Measurements from ENCODE around the gene LRRC61. TPM values are rescaled to one million over a fixed set of nuclear protein-coding genes. Genes with fewer than 3 reads are reported as not detected.
"Not testable (repeated sequence)": the region's sequence is repeated elsewhere in the genome, so short reads cannot be mapped to it uniquely, and the experiment has no call there.

The LRRC61 gene
- total and polyA plus RNA-seq, 7 donors, result 0.88 to 4.4 (median 3.3) TPM

DNA sequence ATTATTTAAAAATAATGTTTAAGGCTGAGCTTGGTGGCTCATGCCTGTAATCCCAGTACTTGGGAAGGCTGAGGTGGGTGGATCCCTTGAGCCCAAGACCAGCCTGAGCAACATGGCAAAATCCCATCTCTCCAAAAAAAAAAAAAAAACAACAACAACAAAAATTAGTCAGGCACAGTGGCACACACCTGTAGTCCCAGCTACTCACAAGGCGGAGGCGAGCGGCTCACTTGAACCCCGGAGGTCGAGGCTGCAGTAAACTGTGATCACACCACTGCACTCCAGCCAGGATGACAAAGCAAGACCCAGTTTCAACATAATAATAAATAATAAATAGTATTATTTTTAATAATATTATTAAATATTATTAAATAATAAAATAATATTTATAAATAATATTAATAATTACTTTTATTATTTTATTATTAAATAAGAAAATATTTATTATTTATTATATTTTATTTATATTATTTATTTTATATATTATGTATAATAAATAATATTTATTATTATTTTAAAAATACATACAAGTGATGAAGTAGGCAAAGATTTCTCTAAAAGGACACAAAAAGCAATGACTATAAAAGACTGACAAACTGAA lies 8.4 kb upstream of the LRRC61 start:
- H3K4me3 ChIP-seq, result no peak overlapping the region
- DNase-seq (no peak), ATAC-seq (no peak)
- TF ChIP-seq, protein P1, sequence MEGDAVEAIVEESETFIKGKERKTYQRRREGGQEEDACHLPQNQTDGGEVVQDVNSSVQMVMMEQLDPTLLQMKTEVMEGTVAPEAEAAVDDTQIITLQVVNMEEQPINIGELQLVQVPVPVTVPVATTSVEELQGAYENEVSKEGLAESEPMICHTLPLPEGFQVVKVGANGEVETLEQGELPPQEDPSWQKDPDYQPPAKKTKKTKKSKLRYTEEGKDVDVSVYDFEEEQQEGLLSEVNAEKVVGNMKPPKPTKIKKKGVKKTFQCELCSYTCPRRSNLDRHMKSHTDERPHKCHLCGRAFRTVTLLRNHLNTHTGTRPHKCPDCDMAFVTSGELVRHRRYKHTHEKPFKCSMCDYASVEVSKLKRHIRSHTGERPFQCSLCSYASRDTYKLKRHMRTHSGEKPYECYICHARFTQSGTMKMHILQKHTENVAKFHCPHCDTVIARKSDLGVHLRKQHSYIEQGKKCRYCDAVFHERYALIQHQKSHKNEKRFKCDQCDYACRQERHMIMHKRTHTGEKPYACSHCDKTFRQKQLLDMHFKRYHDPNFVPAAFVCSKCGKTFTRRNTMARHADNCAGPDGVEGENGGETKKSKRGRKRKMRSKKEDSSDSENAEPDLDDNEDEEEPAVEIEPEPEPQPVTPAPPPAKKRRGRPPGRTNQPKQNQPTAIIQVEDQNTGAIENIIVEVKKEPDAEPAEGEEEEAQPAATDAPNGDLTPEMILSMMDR (IDR thresholded peaks at IDR 0.05), result no peak
- no peaks in the 10 kb centered on the region for H3K4me1 ChIP-seq
- no peaks in the 10 kb centered on the region for H3K9me3 ChIP-seq
- H3K36me3 ChIP-seq (ENCODE audit: insufficient read depth in 1 of 2, low read depth in 1 of 2), result no peaks in the 10 kb centered on the region
- intact Hi-C loops (cut with DNase I), result no loop called here
- 87 to 97% (median 93%) methylated on average over 5 of the region's 5 CpGs for WGBS, 3 donors
- no peak overlapping the region for H3K27ac ChIP-seq
- H3K27me3 ChIP-seq (ENCODE audit: insufficient read depth in 3 of 3, low read length in 2 of 3), result no peaks in the 10 kb centered on the region

DNA sequence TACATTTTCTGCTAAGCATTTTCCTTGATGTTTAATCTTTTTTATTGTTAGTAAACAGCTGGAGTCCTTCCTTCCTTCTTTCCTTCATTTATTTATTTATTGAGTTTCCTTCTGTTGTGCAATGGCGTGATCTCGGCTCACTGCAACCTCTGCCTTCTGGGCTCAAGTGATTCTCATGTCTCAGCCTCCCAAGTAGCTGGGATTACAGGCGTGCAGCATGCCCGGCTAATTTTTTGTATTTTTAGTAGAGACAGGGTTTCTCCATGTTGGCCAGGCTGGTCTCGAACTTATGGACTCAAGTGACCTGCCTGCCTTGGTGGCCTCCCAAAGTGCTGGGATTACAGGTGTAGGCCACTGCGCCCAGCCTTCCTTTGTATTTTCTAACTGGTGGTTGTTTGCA lies 6.2 kb upstream of the LRRC61 start:
- ATAC-seq; DNase-seq; H3K27ac ChIP-seq; H3K27me3 ChIP-seq (ENCODE audit: insufficient read depth in 3 of 3, low read length in 2 of 3); H3K36me3 ChIP-seq (ENCODE audit: insufficient read depth in 1 of 2, low read depth in 1 of 2); H3K9me3 ChIP-seq; H3K4me1 ChIP-seq; H3K4me3 ChIP-seq; intact Hi-C loops (cut with DNase I): not testable (repeated sequence)
- 92 to 94% (median 92%) methylated on average over 6 of the region's 6 CpGs for WGBS, 3 donors

DNA sequence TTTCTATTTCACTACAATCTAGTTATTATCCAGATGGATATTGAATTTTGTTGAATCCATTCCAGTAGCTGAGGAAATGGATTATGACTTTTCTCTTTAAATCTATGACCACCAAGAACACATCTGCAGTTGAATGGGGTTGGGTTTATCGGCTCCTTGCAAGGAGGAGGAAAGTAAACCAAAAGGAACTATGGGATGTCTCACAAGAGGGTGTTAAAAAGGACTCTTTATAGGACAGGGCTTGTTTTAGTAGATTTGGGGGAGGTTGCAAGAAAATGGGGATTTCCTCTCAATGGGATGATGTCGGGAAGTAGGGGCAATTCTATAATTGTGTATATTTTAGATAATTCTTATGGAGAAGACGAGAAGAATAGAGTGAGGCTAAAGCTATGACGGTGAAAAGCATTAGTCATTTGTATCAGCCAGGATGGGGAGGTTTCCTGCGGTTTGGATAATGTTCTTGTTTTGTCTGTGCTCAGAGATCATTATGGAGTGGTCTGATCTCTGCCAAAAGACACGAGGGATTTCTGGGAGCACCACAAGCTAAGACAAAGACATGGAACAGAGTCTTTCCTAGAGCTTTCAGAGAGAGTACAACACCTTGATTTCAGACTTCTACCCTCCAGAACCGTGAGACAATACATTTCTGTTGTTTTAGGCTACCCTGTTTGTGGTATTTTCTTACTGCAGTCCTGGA lies 5.3 kb upstream of the LRRC61 start:
- intact Hi-C loops (cut with DNase I), result no loop called here
- no peak overlapping the region for H3K27ac ChIP-seq
- no peak for ATAC-seq
- no peaks in the 10 kb centered on the region for H3K27me3 ChIP-seq (ENCODE audit: insufficient read depth in 3 of 3, low read length in 2 of 3)
- DNase-seq, result no peak
- H3K4me1 ChIP-seq, result no peaks in the 10 kb centered on the region
- H3K36me3 ChIP-seq (ENCODE audit: insufficient read depth in 1 of 2, low read depth in 1 of 2), result no peaks in the 10 kb centered on the region
- TF ChIP-seq, protein P1 (IDR thresholded peaks at IDR 0.05), result no peak
- no peaks in the 10 kb centered on the region for H3K9me3 ChIP-seq
- no peak overlapping the region for H3K4me3 ChIP-seq
- WGBS, 3 donors, result 64 to 65% (median 65%) methylated on average over 7 of the region's 7 CpGs

GRCh38 chr7:150321788-150322113 lies 1.4 kb upstream of the LRRC61 start:
- DNase-seq (no peak), ATAC-seq (no peak)
- Histone ChIP-seq H3K4me3 (no peak overlapping the region), H3K36me3 (ENCODE audit: insufficient read depth in 1 of 2, low read depth in 1 of 2) (peaks cover 0 to 3% of the 10 kb centered on the region in 2 donors), H3K27ac (no peak overlapping the region), H3K9me3 (no peaks in the 10 kb centered on the region), H3K27me3 (ENCODE audit: insufficient read depth in 3 of 3, low read length in 2 of 3) (peaks cover 0 to 5% (median 3%) of the 10 kb centered on the region in 3 donors), H3K4me1 (no peaks in the 10 kb centered on the region)
- intact Hi-C loops (cut with DNase I), result no loop called here
- 92 to 99% (median 97%) methylated on average over 3 of the region's 3 CpGs for WGBS, 3 donors
- TF ChIP-seq, protein P1 (IDR thresholded peaks at IDR 0.05), result no peak

DNA sequence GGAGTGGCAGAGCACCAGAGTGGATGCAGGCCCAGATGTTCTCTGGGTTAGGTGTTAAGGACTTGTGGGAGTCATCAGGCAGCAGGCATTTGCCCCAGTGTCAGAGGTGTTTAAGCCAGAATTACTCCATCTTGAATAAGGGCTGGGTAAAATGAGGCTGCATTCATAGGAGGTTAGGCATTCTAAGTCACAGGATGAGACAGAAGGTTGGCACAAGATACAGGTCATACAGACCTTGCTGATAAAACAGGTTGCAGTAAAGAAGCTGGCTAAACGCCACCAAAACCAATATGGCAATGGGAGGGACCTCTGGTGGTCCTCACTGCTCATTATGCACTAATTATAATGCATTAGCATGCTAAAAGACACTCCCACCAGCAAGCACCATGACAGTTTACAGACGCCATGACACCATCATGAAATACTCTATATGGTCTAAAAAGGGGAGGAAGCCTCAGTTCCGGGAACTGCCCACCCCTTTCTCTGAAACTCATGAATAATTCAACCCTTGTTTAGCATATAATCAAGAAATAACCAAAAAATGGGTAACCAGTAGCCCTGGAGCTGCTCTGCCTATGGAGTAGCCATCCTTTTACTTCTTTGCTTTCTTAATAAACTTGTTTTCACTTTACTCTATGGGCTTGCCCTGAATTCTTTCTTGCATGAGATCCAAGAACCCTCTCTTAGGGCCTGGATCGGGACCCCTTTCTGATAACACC lies 882 bp upstream of the LRRC61 start:
- DNase-seq (no peak), ATAC-seq (peak in 2 of 4 donors; percentile 23 to 56)
- H3K27ac ChIP-seq, result peak overlapping the region; percentile 69
- intact Hi-C loops (cut with DNase I), result no loop called here
- H3K4me1 ChIP-seq, result no peaks in the 10 kb centered on the region
- 82 to 94% (median 83%) methylated on average over 4 of the region's 4 CpGs for WGBS, 3 donors
- H3K9me3 ChIP-seq, result no peaks in the 10 kb centered on the region
- H3K4me3 ChIP-seq, result peak overlapping the region; percentile 78
- peaks cover 0 to 5% (median 3%) of the 10 kb centered on the region in 3 donors for H3K27me3 ChIP-seq (ENCODE audit: insufficient read depth in 3 of 3, low read length in 2 of 3)
- TF ChIP-seq, protein P1 (IDR thresholded peaks at IDR 0.05), result no peak
- peaks cover 0 to 3% of the 10 kb centered on the region in 2 donors for H3K36me3 ChIP-seq (ENCODE audit: insufficient read depth in 1 of 2, low read depth in 1 of 2)

All from psoas muscle (tissue), 8 donors.